ENCODE data around the gene TRIM15.

- TF ChIP-seq, protein P1, sequence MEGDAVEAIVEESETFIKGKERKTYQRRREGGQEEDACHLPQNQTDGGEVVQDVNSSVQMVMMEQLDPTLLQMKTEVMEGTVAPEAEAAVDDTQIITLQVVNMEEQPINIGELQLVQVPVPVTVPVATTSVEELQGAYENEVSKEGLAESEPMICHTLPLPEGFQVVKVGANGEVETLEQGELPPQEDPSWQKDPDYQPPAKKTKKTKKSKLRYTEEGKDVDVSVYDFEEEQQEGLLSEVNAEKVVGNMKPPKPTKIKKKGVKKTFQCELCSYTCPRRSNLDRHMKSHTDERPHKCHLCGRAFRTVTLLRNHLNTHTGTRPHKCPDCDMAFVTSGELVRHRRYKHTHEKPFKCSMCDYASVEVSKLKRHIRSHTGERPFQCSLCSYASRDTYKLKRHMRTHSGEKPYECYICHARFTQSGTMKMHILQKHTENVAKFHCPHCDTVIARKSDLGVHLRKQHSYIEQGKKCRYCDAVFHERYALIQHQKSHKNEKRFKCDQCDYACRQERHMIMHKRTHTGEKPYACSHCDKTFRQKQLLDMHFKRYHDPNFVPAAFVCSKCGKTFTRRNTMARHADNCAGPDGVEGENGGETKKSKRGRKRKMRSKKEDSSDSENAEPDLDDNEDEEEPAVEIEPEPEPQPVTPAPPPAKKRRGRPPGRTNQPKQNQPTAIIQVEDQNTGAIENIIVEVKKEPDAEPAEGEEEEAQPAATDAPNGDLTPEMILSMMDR (IDR thresholded peaks at IDR 0.05): no peak
- TF ChIP-seq POLR2A (IDR thresholded peaks at IDR 0.05): no peak
Observed at GRCh38 chr6:30154061-30154460, 9.3 kb upstream of the TRIM15 start.
